ENCODE results near the gene SNX24.
A peak's percentile ranks its signal among the peaks of the same experiment; 100 is the strongest.
"Not testable (repeated sequence)": the region's sequence is repeated elsewhere in the genome, so short reads cannot be mapped to it uniquely, and the experiment has no call there.

SNX24 gene

DNA sequence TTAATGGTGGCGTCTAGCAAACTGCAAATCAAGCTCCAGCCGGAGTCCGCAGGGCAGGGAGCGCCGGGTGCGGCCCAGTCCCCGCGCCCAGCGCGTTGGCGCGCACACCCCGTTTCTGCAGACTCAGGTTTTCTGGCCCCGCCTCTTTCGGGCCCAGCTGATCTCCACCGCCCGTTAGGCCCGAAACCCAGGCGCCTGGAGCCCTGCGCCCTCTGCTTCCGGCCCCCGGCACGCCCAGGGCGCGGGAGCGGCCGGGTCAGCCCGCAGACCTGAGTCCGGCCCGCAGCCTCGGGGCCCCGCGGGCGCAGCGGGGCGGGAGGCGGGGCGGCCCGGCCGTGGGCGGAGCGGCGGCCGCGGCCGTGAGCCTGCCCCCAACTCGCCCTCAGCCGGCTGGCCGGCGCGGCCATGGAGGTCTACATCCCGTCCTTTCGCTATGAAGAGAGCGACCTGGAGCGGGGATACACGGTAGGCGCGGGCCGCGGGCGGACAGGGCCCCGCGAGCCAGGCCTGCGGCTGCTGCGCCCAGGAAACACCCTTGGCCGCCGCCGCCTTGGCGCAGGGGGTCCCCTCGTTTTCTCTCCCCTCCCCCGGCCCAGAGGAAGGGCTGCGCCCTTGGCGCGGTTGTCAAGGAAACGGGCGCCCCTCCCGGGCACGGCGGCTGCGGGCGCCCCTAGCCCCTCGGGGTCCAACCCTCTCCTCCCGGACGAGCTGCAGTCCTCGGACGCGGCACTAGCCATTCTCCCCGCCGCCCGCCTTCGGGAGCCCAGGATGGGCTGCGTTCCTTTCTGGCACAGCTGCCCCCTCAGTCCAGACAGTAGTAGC lies at the start of gene SNX24:
TSS of gene SNX24 (plus strand) at position 385 of the 822 bp plus-strand sequence. CDS start at position 406, 21 bp downstream.
- peak; percentile 62 for DNase-seq

DNA sequence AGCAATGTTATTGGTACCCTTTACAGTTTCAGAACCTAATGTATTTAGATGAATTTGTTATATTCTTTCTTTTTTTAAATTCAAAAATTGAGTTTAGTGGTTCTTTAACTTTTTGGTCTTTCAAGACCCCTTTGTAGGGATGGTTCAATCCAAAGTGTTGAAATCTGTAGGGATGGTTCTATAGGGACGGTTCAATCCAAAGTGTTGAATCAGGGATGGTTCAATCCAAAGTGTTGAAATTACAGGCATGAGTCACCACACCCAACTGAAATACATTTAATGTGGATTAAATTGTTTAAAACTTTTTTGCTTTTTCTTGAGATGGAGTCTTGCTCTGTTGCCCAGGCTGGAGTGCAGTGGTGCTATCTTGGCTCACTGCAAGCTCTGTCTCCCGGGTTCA lies 39.9 kb upstream of the SNX24 start:
- peak; percentile 44 for DNase-seq

DNA sequence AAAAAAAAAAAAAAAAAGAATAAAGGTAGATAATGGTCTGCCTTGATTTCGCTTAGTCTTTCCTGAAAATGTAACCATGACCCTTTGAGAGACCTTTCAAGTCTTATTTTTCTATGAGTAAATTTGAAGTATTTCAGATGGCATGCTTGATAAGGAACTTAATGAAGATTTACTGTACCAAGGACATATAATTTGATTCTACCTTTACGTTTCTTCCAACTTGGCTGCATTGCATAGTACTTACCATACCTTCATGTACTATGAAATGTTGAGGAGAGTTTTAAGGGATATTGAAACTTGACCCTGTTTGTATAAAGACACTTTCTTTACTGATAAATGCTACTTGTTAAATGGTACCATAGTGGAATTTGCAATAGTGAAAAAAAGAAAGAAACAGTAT lies 35.0 kb upstream of the SNX24 start:
- no peak for DNase-seq

DNA sequence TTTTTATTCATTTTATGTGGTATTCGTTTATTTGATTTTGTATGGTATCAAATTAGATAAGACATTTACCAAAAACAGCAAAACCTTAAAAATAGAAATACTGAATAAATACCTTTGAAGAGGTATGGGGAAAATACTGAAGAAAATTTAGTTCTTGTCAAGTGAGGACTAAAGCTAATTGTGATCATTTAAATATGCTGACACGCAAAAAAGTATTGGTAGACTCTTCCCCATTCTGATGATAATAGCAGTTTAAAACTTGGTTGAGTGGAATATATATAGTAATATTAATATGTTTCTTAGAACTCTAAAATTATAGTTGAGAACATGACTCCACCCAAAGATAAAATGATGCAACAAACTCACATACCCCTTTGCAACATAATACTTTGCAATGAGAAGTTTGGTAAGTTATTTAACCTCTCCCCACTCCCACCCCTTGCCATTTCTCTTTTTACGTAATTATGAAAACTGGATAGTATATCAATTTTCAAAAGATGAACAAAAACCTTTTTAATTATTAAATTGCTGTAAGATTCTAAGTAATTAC lies 30.1 kb upstream of the SNX24 start:
- DNase-seq: no peak

- DNase-seq: no peak
Observed at GRCh38 chr5:122816756-122817155, 28.7 kb upstream of the SNX24 start.

DNA sequence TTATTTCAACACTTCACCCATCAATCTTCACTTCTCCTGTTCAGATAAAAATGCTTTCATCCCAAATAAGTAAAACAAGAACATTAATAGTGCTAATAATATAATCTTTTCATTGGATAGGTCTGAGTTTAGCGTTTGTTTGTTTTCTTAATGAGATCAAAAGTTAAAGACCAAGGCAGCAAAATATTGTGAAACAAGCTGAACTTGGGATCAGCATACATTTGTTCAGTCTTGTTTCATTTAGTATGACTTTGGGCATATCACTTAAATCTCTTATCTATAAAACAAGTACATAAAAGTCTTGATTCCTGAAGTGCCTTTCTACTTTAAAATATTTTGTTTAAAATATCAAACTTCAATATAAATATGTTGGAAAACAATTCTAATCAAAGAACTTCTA lies 13.4 kb upstream of the SNX24 start:
- DNase-seq: no peak

- DNase-seq: no peak
Observed at GRCh38 chr5:122835681-122836080, 9.7 kb upstream of the SNX24 start.

DNA sequence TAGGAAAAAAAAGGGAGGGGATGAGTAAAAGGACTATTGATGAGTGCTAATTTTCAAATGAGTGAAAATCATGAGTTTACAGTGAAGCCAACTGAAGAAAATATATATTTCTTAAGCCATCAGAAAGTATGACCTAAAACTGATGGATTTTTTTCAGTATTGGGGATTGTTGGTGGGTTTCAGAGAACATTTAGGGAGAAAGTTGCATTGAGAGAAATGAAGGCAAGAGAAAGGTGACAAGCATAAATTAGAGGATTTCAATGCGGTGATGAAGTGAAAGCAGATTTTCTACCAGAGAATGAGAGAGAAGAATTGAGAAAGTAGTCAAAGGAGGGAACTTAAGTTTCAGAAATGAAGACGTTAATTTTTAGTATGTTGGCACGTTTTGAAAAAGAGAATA lies 8.5 kb upstream of the SNX24 start:
- no peak for DNase-seq

DNA sequence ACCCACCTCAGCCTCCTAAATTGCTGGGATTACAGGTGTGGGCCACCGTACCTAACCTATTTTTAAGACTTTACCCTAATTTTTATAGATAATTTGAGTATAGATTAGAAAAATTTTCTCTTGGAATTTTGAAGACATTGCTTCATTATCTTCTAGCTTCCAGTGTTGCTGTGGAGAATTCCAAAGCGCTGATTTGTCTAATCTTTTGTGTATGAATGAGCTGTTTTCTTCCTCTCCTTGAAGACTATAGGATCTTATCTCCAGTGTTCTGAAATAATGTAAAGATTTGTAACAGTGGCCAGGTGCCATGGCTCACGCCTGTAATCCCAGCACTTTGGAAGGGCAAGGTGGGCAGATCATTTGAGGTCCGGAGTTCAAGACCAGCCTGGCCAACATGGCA lies 5.7 kb upstream of the SNX24 start:
- DNase-seq: no peak

- no peak for DNase-seq
Observed at GRCh38 chr5:122842016-122842580, 3.3 kb upstream of the SNX24 start.

DNA sequence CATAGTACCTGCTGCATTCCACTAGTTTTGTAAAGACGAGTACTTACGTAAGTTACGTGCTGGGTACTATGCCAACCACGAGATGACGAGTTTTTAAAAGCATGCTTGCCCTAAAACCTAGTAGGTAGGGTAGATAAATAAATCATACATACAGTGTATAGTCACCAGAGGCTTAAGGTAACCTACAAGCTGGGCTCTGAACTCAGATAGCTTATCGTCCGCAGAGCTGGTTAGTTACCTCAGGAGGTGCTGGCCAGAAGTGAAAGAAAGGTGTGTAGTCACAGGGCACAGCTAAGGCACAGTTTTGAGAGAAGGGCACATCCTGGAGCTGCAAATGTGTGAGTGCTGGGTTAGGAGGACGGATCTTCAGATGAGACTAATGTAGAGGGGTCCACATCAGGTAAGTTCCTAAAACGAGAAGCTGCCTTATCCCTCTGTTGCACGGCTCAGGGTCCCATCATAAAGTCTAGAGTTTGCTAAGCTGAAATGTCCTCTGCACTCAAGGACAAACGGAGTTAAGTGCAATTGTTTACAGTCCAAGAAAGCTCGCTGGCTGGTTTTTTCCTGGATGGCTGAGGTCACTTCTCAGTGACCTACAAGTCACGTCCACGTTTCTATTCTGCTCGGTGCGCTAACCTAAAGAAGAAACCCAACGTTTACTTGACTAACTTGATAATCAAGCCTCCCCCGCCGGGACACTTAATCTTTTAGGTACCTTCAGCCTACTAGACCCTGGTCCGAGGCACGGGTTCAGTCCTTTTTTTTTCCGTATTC lies 1.1 kb upstream of the SNX24 start:
- no peak for DNase-seq

DNA sequence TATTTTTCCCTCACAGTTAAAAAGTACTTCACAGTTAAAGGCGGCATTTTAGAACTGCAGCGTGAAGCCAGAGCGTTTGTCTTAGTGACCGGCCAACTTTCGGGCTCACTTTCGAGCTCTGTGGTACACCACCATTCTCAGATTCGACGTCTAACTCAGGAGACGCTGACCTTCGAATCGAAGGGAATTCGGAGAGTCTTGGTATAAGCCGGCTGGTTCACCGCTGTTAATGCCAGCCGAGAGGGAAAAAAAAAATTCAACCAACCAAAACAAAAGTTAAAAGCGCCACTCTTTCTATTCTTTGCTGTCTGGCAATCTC lies 544 bp upstream of the SNX24 start:
- DNase-seq: no peak

DNA sequence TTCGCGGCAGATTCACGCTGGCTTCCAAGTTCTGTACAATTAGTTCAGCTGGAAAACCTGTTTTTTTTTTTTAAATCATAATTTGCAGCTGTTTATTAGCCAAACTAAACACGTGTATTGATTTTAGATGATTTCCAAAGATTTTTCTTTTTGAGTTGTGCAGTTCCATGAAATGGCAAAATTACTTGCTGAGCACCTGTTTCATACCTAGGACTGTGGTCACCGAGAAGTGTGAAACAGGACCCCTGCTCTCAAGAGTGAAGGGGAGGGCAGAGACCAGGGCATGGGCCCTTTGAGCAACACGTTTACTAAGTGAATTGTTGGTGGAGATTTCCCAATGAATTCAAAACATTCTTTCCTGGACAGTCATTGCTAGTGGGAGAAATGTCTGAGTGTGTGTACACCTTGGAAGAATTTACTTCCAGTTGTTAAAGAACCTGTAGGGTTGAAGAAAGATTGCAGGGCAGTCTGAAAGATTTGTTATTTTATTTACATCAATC lies 688 bp downstream of the SNX24 start:
- peak; percentile 80 for DNase-seq

- no peak for DNase-seq
Observed at GRCh38 chr5:122847687-122848081, 2.3 kb downstream of the SNX24 start.

- DNase-seq: peak; percentile 77
Observed at GRCh38 chr5:122849771-122850170, 4.4 kb downstream of the SNX24 start.

- not testable (repeated sequence) for DNase-seq
Observed at GRCh38 chr5:122857538-122857937, 12.1 kb downstream of the SNX24 start.

GRCh38 chr5:122858451-122858850 lies 13.0 kb downstream of the SNX24 start:
- DNase-seq: peak; percentile 60

DNA sequence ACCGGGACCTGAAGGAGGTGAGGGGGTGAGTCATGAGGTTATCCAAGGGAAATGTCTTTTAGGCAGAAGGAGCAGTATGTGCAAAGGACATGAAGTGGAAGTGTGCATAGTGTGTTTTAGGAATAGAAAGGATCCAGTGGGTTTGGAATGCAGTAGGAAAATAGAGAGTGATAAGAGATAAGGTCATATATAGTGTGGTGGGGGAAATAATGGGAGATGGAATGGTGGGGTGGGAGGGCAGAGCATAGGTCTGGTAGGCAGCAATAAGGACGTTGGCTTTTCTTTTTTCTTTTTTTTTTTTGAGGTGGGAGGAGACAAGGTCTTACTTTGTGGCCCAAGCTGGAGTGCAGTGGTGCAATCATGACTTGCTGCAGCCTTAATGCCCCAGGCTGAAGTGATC lies 17.8 kb downstream of the SNX24 start:
- no peak for DNase-seq

- no peak for DNase-seq
Observed at GRCh38 chr5:122863721-122864120, 18.3 kb downstream of the SNX24 start.

DNA sequence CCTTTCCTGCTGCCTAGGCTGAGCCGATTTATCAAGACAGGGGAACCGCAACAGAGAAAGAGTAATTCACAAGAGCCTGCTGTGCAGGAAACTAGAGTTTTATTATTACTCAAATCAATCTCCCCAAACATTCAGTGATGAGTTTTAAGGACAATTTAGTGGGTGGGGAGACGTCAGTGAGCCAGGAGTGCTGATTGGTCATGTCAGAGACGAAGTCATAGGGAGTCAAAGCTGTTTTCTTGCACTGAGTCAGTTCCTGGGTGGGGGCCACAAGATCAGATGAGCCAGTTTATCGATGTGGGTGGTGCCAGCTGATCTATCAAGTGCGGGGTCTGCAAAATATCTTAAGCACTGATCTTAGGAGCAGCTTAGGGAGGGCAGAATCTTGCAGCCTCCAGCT lies 19.0 kb downstream of the SNX24 start:
- no peak for DNase-seq

GRCh38 chr5:122864842-122865241 lies 19.4 kb downstream of the SNX24 start:
- no peak for DNase-seq

- DNase-seq: peak; percentile 68
Observed at GRCh38 chr5:122870219-122870856, 24.9 kb downstream of the SNX24 start.

GRCh38 chr5:122871661-122872060 lies 26.2 kb downstream of the SNX24 start:
- DNase-seq: peak; percentile 22
